GM12878 (cell line): Measurements from ENCODE around the gene SCCPDH. TPM values are rescaled to one million over a fixed set of nuclear protein-coding genes. Genes with fewer than 3 reads are reported as not detected.

ENCODE experiments used
- ATAC-seq: fragments of 200-7000 bp; cut with Tn5 transposase; 3 replicates; pipeline ENCODE4 v1.9.1; 2020; ENCODE audit warnings: mild to moderate bottlenecking, moderate library complexity
- BruUV-seq: library from RNA; stranded (reverse); fragments of 400-500 nt; replicated peaks from 2 replicates; lab custom pipeline; 2021; lab: Mats Ljungman, UMichigan
- CTCF ChIA-PET: fragments of 300-600 bp; sonication (Branson Sonifier 250); formaldehyde crosslinking; extraction: SDS; loops from one replicate; lab custom pipeline; 2021; ENCODE audit warnings: inconsistent platforms; lab: Yijun Ruan, JAX
- POLR2A ChIA-PET: fragments of 350-600 bp; formaldehyde crosslinking; extraction: SDS; loops from one replicate; lab custom pipeline; 2021; ENCODE audit warnings: inconsistent platforms; lab: Charles Lee
- RAD21 ChIA-PET: fragments of 300-600 bp; sonication (Branson Sonifier 250); formaldehyde crosslinking; loops from one replicate; lab custom pipeline; 2023; ENCODE audit warnings: antibody characterized with exemption; ENCODE audit not compliant: unreplicated experiment; lab: Charles Lee
- SMC1A ChIA-PET: fragments of 300-600 bp; sonication (Branson Sonifier 250); formaldehyde crosslinking; loops from one replicate; lab custom pipeline; 2023; ENCODE audit not compliant: unreplicated experiment, uncharacterized antibody; lab: Charles Lee
- DNase-seq: peaks from one replicate; pipeline ENCODE4 v3.0.0-alpha.2; 2011; ENCODE audit warnings: low read depth, low spot score
- FAIRE-seq: peaks from 3 replicates; lab custom pipeline; 2011; peaks lifted over from hg19 to GRCh38; lab: Jason Lieb, UNC
- H2AFZ ChIP-seq: 2 replicates; pipeline ENCODE4 v1.6.0; 2011; ENCODE audit warnings: low read depth, low read length, control low read depth; ENCODE audit not compliant: control insufficient read depth
- H3K27ac ChIP-seq: 2 replicates; pipeline ENCODE4 v1.5.1; 2011; ENCODE audit warnings: control low read depth; ENCODE audit not compliant: control insufficient read depth, insufficient read depth
- H3K27me3 ChIP-seq, 2 experiments: replicated peaks in 1 of 2; 2 replicates each; pipeline versions ENCODE4 v1.6.0 to v1.6.1; 2011; ENCODE audit warnings: low read length in 1 of 2; ENCODE audit not compliant: control insufficient read depth in 2 of 2, insufficient read depth in 2 of 2
- H3K36me3 ChIP-seq, 2 experiments: 2 replicates each; pipeline ENCODE4 v1.5.1; 2011; ENCODE audit warnings: low read length in 1 of 2; ENCODE audit not compliant: control insufficient read depth in 2 of 2, insufficient read depth in 2 of 2
- H3K4me1 ChIP-seq: 2 replicates; pipeline ENCODE4 v1.6.1; 2011; ENCODE audit warnings: mild to moderate bottlenecking, low read length, moderate library complexity, mixed read lengths; ENCODE audit not compliant: control insufficient read depth, insufficient read depth
- H3K4me2 ChIP-seq: 2 replicates; pipeline ENCODE4 v1.6.0; 2011; ENCODE audit warnings: control low read depth; ENCODE audit not compliant: control insufficient read depth, insufficient read depth
- H3K4me3 ChIP-seq: fragments of 200-600 bp; sonication (generic); 2 replicates; pipeline ENCODE4 v1.5.1; 2016
- H3K79me2 ChIP-seq: 2 replicates; pipeline ENCODE4 v1.6.0; 2011; ENCODE audit warnings: low read length; ENCODE audit not compliant: control insufficient read depth, insufficient read depth
- H3K9ac ChIP-seq: 2 replicates; pipeline ENCODE4 v1.8.0; 2011; ENCODE audit warnings: low read length, control low read depth, mixed read lengths; ENCODE audit not compliant: control insufficient read depth, insufficient read depth
- H3K9me3 ChIP-seq: replicated peaks from 3 replicates; pipeline ENCODE4 v1.5.1; 2011; ENCODE audit warnings: mild to moderate bottlenecking, low read length; ENCODE audit not compliant: control insufficient read depth, insufficient read depth
- H4K20me1 ChIP-seq: 2 replicates; pipeline ENCODE4 v1.6.0; 2011; ENCODE audit not compliant: control insufficient read depth, insufficient read depth
- IKZF2 ChIP-seq, 2 experiments: fragments of 450-650 bp; IDR thresholded peaks; 2 replicates each; pipeline ENCODE4 v1.6.1; 2017; ENCODE audit warnings: mild to moderate bottlenecking in 2 of 2, moderate library complexity in 2 of 2
- KLF5 ChIP-seq: fragments of 450-650 bp; IDR thresholded peaks from 2 replicates; pipeline ENCODE4 v1.6.1; 2014; ENCODE audit warnings: mild to moderate bottlenecking; ENCODE audit not compliant: partially characterized antibody
- MTA3 ChIP-seq: IDR thresholded peaks from 2 replicates; pipeline ENCODE4 v1.6.1; 2012; ENCODE audit warnings: low read length, inconsistent platforms, borderline replicate concordance
- NFXL1 ChIP-seq: fragments of 450-650 bp; IDR thresholded peaks from 2 replicates; pipeline ENCODE4 v1.6.1; 2017; ENCODE audit warnings: antibody characterized with exemption, mild to moderate bottlenecking, borderline replicate concordance
- NR2C1 ChIP-seq: fragments of 450-650 bp; IDR thresholded peaks from 2 replicates; pipeline ENCODE4 v1.6.1; 2017; ENCODE audit warnings: antibody characterized with exemption, mild to moderate bottlenecking, moderate library complexity
- SMC3 ChIP-seq: IDR thresholded peaks from 2 replicates; pipeline ENCODE4 v1.6.1; 2011; ENCODE audit warnings: low read length, improper control_type of control experiment, borderline replicate concordance
- ZBTB33 ChIP-seq: fragments of 450-650 bp; IDR thresholded peaks from 2 replicates; pipeline ENCODE4 v1.6.1; 2017; ENCODE audit warnings: mild to moderate bottlenecking
- ZNF687 ChIP-seq: fragments of 450-650 bp; IDR thresholded peaks from 2 replicates; pipeline ENCODE4 v1.6.1; 2017; ENCODE audit warnings: mild to moderate bottlenecking, moderate library complexity
- WGBS: methylation state at CpG from one replicate; pipeline ENCODE4 v1.1.6; 2016; ENCODE audit warnings: low lambda C conversion rate; ENCODE audit not compliant: insufficient replicate concordance, insufficient coverage; ENCODE audit errors: missing lambda C conversion rate; 5-methylcytosine and 5-hydroxymethylcytosine counted together
- in situ Hi-C: fragments of 300-500 bp; cut with MboI; formaldehyde crosslinking; loops from 9 replicates; pipeline ENCODE4 v1.14.3; 2018; ENCODE audit warnings: mixed read lengths
- intact Hi-C: fragments of 100-400 bp; cut with micrococcal nuclease; formaldehyde crosslinking; loops from one replicate; pipeline ENCODE4 v1.14.2; 2022; ENCODE audit not compliant: unreplicated experiment
- polyA plus RNA-seq, 11 experiments: library from polyadenylated mRNA; depleted of rRNA in 4 of 11; unstranded in 6 of 11; stranded (reverse) in 5 of 11; fragments of >200 nt; fragmentation: Nextera tagmentation in 4 of 11; fragmentation: Illumina TruSeq in 1 of 11; extraction: Ambion mirVana in 4 of 11; extraction: Trizol in 1 of 11; gene quantifications; 1 replicate in 1 of 11; 2 replicates in 10 of 11; pipeline versions ENCODE4 v1.2.1 to v1.2.3, GENCODE V29; 2011 to 2016; ENCODE audit warnings: inconsistent platforms in 2 of 11, missing spikeins in 2 of 11, low read depth in 1 of 11
- total RNA-seq, 4 experiments: library from RNA; depleted of rRNA in 3 of 4; stranded (reverse); fragments of >200 nt in 3 of 4; fragmentation: Illumina TruSeq in 1 of 4; extraction: Trizol in 1 of 4; gene quantifications; 2 replicates each; pipeline versions ENCODE4 v1.2.1 to v1.2.3, GENCODE V29; 2013 to 2021

SCCPDH gene
- total and polyA plus RNA-seq, 10 of the 15 experiments (the other 5 are each of a cell fraction or from before 2014, with no cell fraction given): 5.4 to 44.8 (median 24.5) TPM

- ChIA-PET CTCF (interaction anchor here (0.7 kb wide), 1 partner anchor 19 kb away, joined by 3 read pairs; no protein-coding TSS in a partner anchor), RAD21 (no interaction called here), SMC1A (interaction anchor here (0.6 kb wide), 1 partner anchor 229 kb away, joined by 3 read pairs; no protein-coding TSS in a partner anchor), POLR2A (interaction anchor here (0.5 kb wide), 1 partner anchor 383 kb away, joined by 4 read pairs; no protein-coding TSS in a partner anchor)
- no peaks in the 10 kb centered on the region; the same call in 2 of the 3 replicates for H3K9me3 ChIP-seq
- no peaks in the 10 kb centered on the region for H4K20me1 ChIP-seq
- no peak overlapping the region for H3K9ac ChIP-seq
- in situ Hi-C loops: no loop called here
- H3K79me2 ChIP-seq: no peaks in the 10 kb centered on the region
- H3K4me3 ChIP-seq: no peak overlapping the region
- ATAC-seq (no peak), DNase-seq (no peak), FAIRE-seq (no peak)
- intact Hi-C loops: no loop called here
- H2AFZ ChIP-seq: no peak overlapping the region
- no peak overlapping the region for H3K4me2 ChIP-seq
- H3K36me3 ChIP-seq: no peaks in the 10 kb centered on the region
- no peak for TF ChIP-seq IKZF2 (IDR thresholded peaks at IDR 0.05)
- TF ChIP-seq ZBTB33: no peak
- no peak for TF ChIP-seq KLF5
- TF ChIP-seq MTA3: no peak
- no peak for TF ChIP-seq NFXL1
- no peak for TF ChIP-seq SMC3
- no peak for TF ChIP-seq NR2C1
- no peak for TF ChIP-seq ZNF687
- no TSS peak for BruUV-seq
- H3K4me1 ChIP-seq: no peaks in the 10 kb centered on the region
- no peak overlapping the region for H3K27ac ChIP-seq
- WGBS: 78% methylated on average over 6 of the region's 6 CpGs
- H3K27me3 ChIP-seq: no peaks in the 10 kb centered on the region
Measured at GRCh38 chr1:246708166-246708565, 16.0 kb upstream of the SCCPDH start.
